GM21447 (cell line): ENCODE data around the gene HMSD.

ENCODE experiments used
- ATAC-seq: cut with Tn5 transposase; IDR thresholded peaks from one replicate; pipeline ENCODE4 v1.9.1; 2021; ENCODE audit not compliant: unreplicated experiment

HMSD gene

GRCh38 chr18:63986885-63987284 is 37.8 kb downstream of the HMSD start:
- ATAC-seq, result no peak

- ATAC-seq, result no peak
These were observed 38.6 kb downstream of the HMSD start for GRCh38 chr18:63987743-63988142.

GRCh38 chr18:63992751-63993150 is 43.6 kb downstream of the HMSD start:
- no peak for ATAC-seq

GRCh38 chr18:63994783-63995399 is 45.8 kb downstream of the HMSD start:
- no peak for ATAC-seq

- ATAC-seq, result no peak
These were observed 47.9 kb downstream of the HMSD start for GRCh38 chr18:63997041-63997440.

- no peak for ATAC-seq
These were observed 48.5 kb downstream of the HMSD start for GRCh38 chr18:63997606-63998005.

- no peak for ATAC-seq
These were observed 50.8 kb downstream of the HMSD start for GRCh38 chr18:63999871-64000270.

GRCh38 chr18:64002581-64002980 is 53.5 kb downstream of the HMSD start:
- ATAC-seq, result no peak

GRCh38 chr18:64009305-64009704 is 60.2 kb downstream of the HMSD start:
- ATAC-seq, result no peak
